ENCODE data around the gene AKAP7. TPM values are rescaled to one million over a fixed set of nuclear protein-coding genes. Genes with fewer than 3 reads are reported as not detected.

The AKAP7 gene
- total RNA-seq, 5 donors from 2014 or later (not counting 1 experiment from before 2014, with no cell fraction given), result 9.4 to 14.0 (median 11.5) TPM

Other genes with a start within 250 kb of the AKAP7 start
- 10 to 100 TPM; 11.1 to 15.0 (median 13.6) TPM for gene EPB41L2, start 72.2 kb upstream of the AKAP7 start, total RNA-seq

All from T-cell (primary cell).